ENCODE measurements around the gene NOX3.
"Not testable (repeated sequence)": the region's sequence is repeated elsewhere in the genome, so short reads cannot be mapped to it uniquely, and the experiment has no call there.

The NOX3 gene

GRCh38 chr6:155486721-155487294 lies 31.2 kb upstream of the NOX3 start:
- H3K4me3 ChIP-seq (ENCODE audit: low read depth, low read length) = no peak overlapping the region
- no peak for TF ChIP-seq CTCF (IDR thresholded peaks at IDR 0.05; ENCODE audit: borderline replicate concordance, insufficient read depth, low read depth, low read length)

DNA sequence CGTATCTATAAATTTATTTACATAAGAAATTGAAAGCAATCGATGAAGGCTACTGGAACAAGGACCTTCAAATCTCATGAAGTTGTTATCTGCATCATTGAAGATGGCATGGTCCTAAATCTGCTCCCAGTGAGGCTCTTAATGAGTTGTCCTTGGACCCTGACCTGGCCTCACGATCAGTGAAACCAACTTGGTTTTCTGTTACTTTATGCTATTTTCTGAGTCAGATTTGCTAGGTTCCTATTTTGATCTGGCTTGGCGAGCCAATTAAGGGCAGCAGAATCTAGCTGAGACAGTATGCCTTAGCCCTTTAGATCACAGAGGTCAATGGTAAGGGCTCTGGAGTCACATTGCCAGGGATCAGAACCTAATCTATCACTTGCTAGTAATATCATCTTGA lies 30.1 kb upstream of the NOX3 start:
- H3K4me3 ChIP-seq (ENCODE audit: low read depth, low read length) = no peak overlapping the region
- TF ChIP-seq CTCF (IDR thresholded peaks at IDR 0.05; ENCODE audit: borderline replicate concordance, insufficient read depth, low read depth, low read length) = no peak

GRCh38 chr6:155483858-155484257 lies 28.2 kb upstream of the NOX3 start:
- TF ChIP-seq CTCF (IDR thresholded peaks at IDR 0.05; ENCODE audit: borderline replicate concordance, insufficient read depth, low read depth, low read length) = no peak
- no peak overlapping the region for H3K4me3 ChIP-seq (ENCODE audit: low read depth, low read length)

DNA sequence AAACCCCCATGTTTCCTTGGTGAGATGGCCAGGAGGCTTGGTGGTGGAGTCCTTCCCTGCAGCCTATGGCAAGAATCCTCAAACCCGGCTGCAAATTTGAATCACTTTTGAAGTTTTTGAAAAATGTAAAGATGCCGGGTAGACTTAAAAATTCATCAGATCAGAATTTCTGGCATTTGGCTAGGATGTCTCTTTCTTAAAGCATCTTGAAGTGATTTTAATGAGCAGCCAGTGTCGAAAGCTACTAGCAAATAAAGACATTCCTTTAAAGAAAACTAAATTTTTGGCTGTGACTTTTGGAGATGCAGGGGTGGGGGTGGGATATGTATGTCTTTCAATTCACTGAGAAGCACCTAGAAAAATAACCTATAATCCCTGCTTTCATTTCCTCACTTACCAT lies 25.6 kb upstream of the NOX3 start:
- no peak overlapping the region for H3K4me3 ChIP-seq (ENCODE audit: low read depth, low read length)
- no peak for TF ChIP-seq CTCF (IDR thresholded peaks at IDR 0.05; ENCODE audit: borderline replicate concordance, insufficient read depth, low read depth, low read length)

DNA sequence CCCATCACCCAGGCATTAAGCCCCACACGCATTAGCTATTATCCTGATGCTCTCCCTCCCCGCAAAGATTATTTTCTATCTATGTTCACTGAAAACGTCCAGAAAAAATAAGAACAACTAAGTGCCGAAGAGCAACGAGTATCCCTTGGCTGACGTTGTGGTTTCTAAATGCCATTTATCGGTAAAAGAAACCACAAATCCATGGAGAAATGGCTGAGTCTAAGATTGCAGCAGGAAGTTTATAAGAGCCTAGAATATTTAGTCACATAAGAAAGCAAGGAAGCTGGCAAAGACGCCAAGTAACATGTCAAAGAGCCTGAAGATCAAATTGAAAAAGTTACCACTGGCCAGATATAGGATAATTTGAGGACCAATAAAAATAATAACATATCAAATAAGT lies 18.1 kb upstream of the NOX3 start:
- H3K4me3 ChIP-seq (ENCODE audit: low read depth, low read length) = no peak overlapping the region
- TF ChIP-seq CTCF (IDR thresholded peaks at IDR 0.05; ENCODE audit: borderline replicate concordance, insufficient read depth, low read depth, low read length) = no peak

- TF ChIP-seq CTCF (IDR thresholded peaks at IDR 0.05; ENCODE audit: borderline replicate concordance, insufficient read depth, low read depth, low read length) = no peak
- no peak overlapping the region for H3K4me3 ChIP-seq (ENCODE audit: low read depth, low read length)
These were observed 17.2 kb upstream of the NOX3 start for GRCh38 chr6:155472886-155473285.

GRCh38 chr6:155470979-155471616 lies 15.5 kb upstream of the NOX3 start:
- H3K4me3 ChIP-seq (ENCODE audit: low read depth, low read length) = not testable (repeated sequence)

- not testable (repeated sequence) for H3K4me3 ChIP-seq (ENCODE audit: low read depth, low read length)
These were observed 12.9 kb upstream of the NOX3 start for GRCh38 chr6:155468543-155468942.

Data from GM12875 (cell line).